Parathyroid adenoma (tissue), 2 donors: ENCODE data around the gene CACNA1A.

Experiments used
- H2AFZ ChIP-seq: fragments of 300-600 bp; sonication (generic); one replicate; pipeline ENCODE4 v1.7.0; 2017; ENCODE audit warnings: antibody characterized with exemption, mild to moderate bottlenecking
- H3K27ac ChIP-seq: fragments of 300-600 bp; sonication (generic); one replicate; pipeline ENCODE4 v1.7.0; 2017
- H3K27me3 ChIP-seq: fragments of 300-600 bp; sonication (generic); one replicate; pipeline ENCODE4 v1.7.0; 2017; ENCODE audit warnings: low read length; ENCODE audit not compliant: control insufficient read depth, insufficient read depth
- H3K36me3 ChIP-seq: fragments of 300-600 bp; sonication (generic); one replicate; pipeline ENCODE4 v1.7.0; 2017; ENCODE audit warnings: low read length; ENCODE audit not compliant: control insufficient read depth, insufficient read depth
- H3K4me1 ChIP-seq: fragments of 300-600 bp; sonication (generic); one replicate; pipeline ENCODE4 v1.7.0; 2017; ENCODE audit warnings: control low read depth
- H3K4me2 ChIP-seq: fragments of 300-600 bp; sonication (generic); one replicate; pipeline ENCODE4 v1.7.0; 2017; ENCODE audit warnings: low read length
- H3K4me3 ChIP-seq: fragments of 300-600 bp; sonication (generic); one replicate; pipeline ENCODE4 v1.7.0; 2017; ENCODE audit warnings: low read depth, low read length
- H3K79me2 ChIP-seq: fragments of 300-600 bp; sonication (generic); one replicate; pipeline ENCODE4 v1.7.0; 2017; ENCODE audit warnings: control low read depth
- H3K9ac ChIP-seq: fragments of 300-600 bp; sonication (generic); one replicate; pipeline ENCODE4 v1.7.0; 2017; ENCODE audit warnings: mild to moderate bottlenecking
- H3K9me3 ChIP-seq: fragments of 300-600 bp; sonication (generic); one replicate; pipeline ENCODE4 v1.7.0; 2017; ENCODE audit warnings: low read length; ENCODE audit not compliant: control insufficient read depth
- TF ChIP-seq, protein P1 (sequence below): fragments of 300-600 bp; sonication (generic); IDR thresholded peaks from one replicate; pipeline ENCODE4 v1.7.0; 2017; ENCODE audit warnings: antibody characterized with exemption, mild to moderate bottlenecking
- donor health status: primary hyperparathyroidism.

CACNA1A gene

DNA sequence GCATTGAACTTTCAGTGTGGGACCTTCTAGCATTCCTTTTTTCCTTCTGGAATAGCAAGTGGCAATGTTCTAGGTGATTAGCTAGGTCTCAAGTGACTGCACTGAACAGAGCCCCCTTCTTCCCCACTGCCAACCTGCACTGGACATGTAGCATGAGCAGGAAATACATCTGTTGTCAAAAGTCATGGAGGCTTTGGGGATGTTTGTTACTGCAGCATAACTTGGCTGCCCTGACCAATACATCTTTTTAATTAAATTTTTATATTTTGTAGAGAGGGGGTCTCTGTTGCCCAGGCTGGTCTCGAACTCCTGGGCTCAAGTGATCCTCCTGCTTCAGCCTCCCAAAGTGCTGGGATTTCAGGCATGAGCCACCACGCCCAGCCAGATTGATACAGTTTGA is 163.6 kb downstream of the CACNA1A start:
- Histone ChIP-seq H3K4me3 (no peak overlapping the region), H3K27ac (no peak overlapping the region), H3K4me2 (no peak overlapping the region), H3K4me1 (no peaks in the 10 kb centered on the region), H3K36me3 (no peaks in the 10 kb centered on the region), H3K27me3 (no peaks in the 10 kb centered on the region), H2AFZ (no peak overlapping the region), H3K9me3 (no peaks in the 10 kb centered on the region), H3K9ac (no peak overlapping the region), H3K79me2 (no peaks in the 10 kb centered on the region)
- TF ChIP-seq, protein P1, sequence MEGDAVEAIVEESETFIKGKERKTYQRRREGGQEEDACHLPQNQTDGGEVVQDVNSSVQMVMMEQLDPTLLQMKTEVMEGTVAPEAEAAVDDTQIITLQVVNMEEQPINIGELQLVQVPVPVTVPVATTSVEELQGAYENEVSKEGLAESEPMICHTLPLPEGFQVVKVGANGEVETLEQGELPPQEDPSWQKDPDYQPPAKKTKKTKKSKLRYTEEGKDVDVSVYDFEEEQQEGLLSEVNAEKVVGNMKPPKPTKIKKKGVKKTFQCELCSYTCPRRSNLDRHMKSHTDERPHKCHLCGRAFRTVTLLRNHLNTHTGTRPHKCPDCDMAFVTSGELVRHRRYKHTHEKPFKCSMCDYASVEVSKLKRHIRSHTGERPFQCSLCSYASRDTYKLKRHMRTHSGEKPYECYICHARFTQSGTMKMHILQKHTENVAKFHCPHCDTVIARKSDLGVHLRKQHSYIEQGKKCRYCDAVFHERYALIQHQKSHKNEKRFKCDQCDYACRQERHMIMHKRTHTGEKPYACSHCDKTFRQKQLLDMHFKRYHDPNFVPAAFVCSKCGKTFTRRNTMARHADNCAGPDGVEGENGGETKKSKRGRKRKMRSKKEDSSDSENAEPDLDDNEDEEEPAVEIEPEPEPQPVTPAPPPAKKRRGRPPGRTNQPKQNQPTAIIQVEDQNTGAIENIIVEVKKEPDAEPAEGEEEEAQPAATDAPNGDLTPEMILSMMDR, result no peak

DNA sequence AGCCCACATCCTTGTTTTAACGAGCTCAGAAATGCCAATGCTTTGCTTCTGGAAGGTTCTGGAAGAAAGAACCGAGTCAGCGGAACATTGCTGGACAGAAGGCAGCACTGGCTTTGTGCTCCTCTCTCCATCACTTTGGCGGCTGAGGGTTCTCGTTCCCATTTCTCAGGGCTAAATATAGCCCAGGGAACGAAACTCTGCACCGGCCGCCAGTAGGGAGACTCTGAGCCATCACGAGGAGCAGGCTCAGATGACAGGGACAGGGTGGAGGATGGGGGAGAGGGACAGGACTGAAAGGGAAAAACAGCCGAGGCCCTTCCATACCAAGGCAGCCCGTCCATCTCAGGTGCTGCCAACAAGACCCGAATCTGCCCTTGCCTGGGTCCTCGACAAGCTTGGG is 166.4 kb downstream of the CACNA1A start:
- Histone ChIP-seq H3K4me2 (no peak overlapping the region), H2AFZ (no peak overlapping the region), H3K9me3 (no peaks in the 10 kb centered on the region), H3K79me2 (no peaks in the 10 kb centered on the region), H3K4me3 (no peak overlapping the region), H3K9ac (no peak overlapping the region), H3K4me1 (no peaks in the 10 kb centered on the region), H3K27me3 (no peaks in the 10 kb centered on the region), H3K36me3 (no peaks in the 10 kb centered on the region), H3K27ac (no peak overlapping the region)
- TF ChIP-seq, protein P1, result no peak

DNA sequence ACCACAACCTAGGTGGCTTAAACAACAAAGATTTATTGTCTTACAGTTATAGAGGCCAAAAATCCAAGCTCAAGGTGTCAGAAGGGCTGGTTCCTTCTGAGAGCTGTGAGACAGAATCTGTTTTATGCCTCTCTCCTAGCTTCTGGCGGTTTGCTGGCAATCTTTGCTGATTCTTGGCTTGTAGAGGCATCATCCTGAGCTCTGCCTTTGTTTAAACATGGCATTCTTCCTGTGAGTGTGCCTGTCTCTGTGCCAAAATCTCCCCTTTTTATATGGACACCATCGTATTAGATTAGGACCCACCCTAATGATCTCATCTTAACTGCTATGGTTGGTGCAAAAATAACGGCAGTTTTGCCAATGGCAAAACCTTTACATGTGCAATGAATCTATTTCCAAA is 169.1 kb downstream of the CACNA1A start:
- Histone ChIP-seq H3K27me3 (no peaks in the 10 kb centered on the region), H3K4me2 (no peak overlapping the region), H3K4me3 (no peak overlapping the region), H3K9ac (no peak overlapping the region), H3K9me3 (no peaks in the 10 kb centered on the region), H3K27ac (no peak overlapping the region), H3K79me2 (no peaks in the 10 kb centered on the region), H2AFZ (no peak overlapping the region), H3K36me3 (no peaks in the 10 kb centered on the region), H3K4me1 (no peaks in the 10 kb centered on the region)
- TF ChIP-seq, protein P1, result no peak

DNA sequence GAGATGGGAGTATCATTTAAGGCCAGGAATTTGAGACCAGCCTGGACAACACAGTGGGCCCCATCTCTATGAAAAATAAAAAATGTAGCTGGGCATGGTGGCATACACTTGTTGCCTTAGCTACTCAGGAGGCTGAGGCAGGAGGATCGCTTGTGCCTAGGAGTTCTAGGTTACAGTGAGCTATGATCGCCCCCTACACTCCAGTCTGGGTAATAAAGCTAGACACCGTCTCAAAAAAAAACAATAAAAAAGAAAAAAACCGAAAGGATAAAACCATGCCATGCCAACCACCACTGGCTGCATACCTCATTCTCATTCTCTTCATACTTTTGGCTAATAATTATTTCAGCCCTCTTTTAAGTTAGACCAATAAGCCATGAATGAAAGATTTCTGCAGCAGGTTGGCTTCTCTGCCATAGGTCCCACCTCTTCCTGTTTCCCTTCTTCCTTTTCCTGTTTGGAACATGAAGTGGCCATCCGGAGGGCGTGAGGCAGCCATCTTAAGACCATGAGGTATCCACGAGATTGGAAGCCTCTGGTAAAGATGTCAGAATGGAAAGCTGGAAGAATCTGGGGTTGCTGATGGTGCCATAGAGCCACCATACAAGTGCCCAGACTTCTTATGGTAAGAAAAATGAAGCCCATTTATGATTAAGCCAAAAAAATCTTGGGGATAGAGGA is 171.3 kb downstream of the CACNA1A start:
- Histone ChIP-seq H3K4me3 (no peak overlapping the region), H2AFZ (no peak overlapping the region), H3K27me3 (no peaks in the 10 kb centered on the region), H3K9me3 (no peaks in the 10 kb centered on the region), H3K36me3 (no peaks in the 10 kb centered on the region), H3K79me2 (no peaks in the 10 kb centered on the region), H3K4me2 (no peak overlapping the region), H3K27ac (no peak overlapping the region), H3K9ac (no peak overlapping the region), H3K4me1 (no peaks in the 10 kb centered on the region)
- TF ChIP-seq, protein P1, result no peak

DNA sequence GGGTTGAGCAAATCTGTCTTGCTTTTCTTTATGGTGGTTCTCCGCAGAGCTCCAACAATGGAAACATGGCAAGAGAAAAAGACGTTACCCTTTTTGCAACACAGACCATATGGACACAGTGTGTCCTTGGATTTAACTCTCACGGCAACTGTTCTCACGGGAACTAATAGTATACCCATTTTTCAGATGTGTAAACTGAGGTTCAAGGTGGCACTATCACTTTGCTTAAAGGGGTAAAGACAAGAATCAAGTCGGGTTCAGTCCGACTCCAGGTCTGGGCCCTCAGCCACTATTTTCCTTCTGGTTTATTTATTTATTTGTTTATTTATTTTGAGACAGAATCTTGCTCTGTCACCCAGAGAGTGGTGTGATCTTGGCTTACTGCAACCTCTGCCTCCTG is 176.0 kb downstream of the CACNA1A start:
- Histone ChIP-seq H3K4me1 (no peaks in the 10 kb centered on the region), H3K36me3 (no peaks in the 10 kb centered on the region), H3K4me2 (no peak overlapping the region), H2AFZ (no peak overlapping the region), H3K27ac (no peak overlapping the region), H3K4me3 (no peak overlapping the region), H3K27me3 (no peaks in the 10 kb centered on the region), H3K9me3 (no peaks in the 10 kb centered on the region), H3K9ac (no peak overlapping the region), H3K79me2 (no peaks in the 10 kb centered on the region)
- TF ChIP-seq, protein P1, result no peak
